Fibroblast of mammary gland (primary cell): ENCODE measurements around the gene PIK3CB.
"Not testable (repeated sequence)": the region's sequence is repeated elsewhere in the genome, so short reads cannot be mapped to it uniquely, and the experiment has no call there.

ENCODE experiments used
- DNase-seq: peaks from one replicate; pipeline ENCODE4 v3.0.0-alpha.2; 2010; ENCODE audit warnings: low read depth
- H3K4me3 ChIP-seq: 2 replicates; pipeline ENCODE4 v1.5.1; 2011; ENCODE audit warnings: low read depth, mild to moderate bottlenecking, low read length, moderate library complexity; ENCODE audit not compliant: control insufficient read depth
- CTCF ChIP-seq: conservative IDR thresholded peaks from 2 replicates; pipeline ENCODE4 v1.5.1; 2011; ENCODE audit warnings: low read depth, low read length, inconsistent platforms; ENCODE audit not compliant: control insufficient read depth, insufficient read depth

Gene PIK3CB

GRCh38 chr3:138803006-138803653 is 31.6 kb downstream of the PIK3CB start:
- TF ChIP-seq CTCF, result no peak
- no peak for DNase-seq
- no peak overlapping the region for H3K4me3 ChIP-seq

- DNase-seq, result not testable (repeated sequence)
Observed at GRCh38 chr3:138802223-138802622, 32.5 kb downstream of the PIK3CB start.

GRCh38 chr3:138801792-138802191 is 32.9 kb downstream of the PIK3CB start:
- no peak for DNase-seq
- H3K4me3 ChIP-seq, result no peak overlapping the region
- TF ChIP-seq CTCF, result no peak

More at GRCh38 chr3:138802223-138802622, 32.5 kb downstream of the PIK3CB start:
- not testable (repeated sequence) for H3K4me3 ChIP-seq

GRCh38 chr3:138800248-138800647 is 34.5 kb downstream of the PIK3CB start:
- no peak for DNase-seq

GRCh38 chr3:138799822-138800221 is 34.9 kb downstream of the PIK3CB start:
- H3K4me3 ChIP-seq, result no peak overlapping the region
- no peak for DNase-seq
- TF ChIP-seq CTCF, result no peak

More at GRCh38 chr3:138800248-138800647, 34.5 kb downstream of the PIK3CB start:
- TF ChIP-seq CTCF, result no peak
- no peak overlapping the region for H3K4me3 ChIP-seq

GRCh38 chr3:138797508-138798038 is 37.2 kb downstream of the PIK3CB start:
- H3K4me3 ChIP-seq, result no peak overlapping the region
- no peak for TF ChIP-seq CTCF
- no peak for DNase-seq

- H3K4me3 ChIP-seq, result no peak overlapping the region
- no peak for DNase-seq
- TF ChIP-seq CTCF, result no peak
Observed at GRCh38 chr3:138796761-138797160, 38.0 kb downstream of the PIK3CB start.
